ENCODE data around the gene KPNA6. TPM values are rescaled to one million over a fixed set of nuclear protein-coding genes. Genes with fewer than 3 reads are reported as not detected.

The KPNA6 gene
- total RNA-seq, 2 experiments from 2014 or later = 70.8 to 74.3 TPM

DNA sequence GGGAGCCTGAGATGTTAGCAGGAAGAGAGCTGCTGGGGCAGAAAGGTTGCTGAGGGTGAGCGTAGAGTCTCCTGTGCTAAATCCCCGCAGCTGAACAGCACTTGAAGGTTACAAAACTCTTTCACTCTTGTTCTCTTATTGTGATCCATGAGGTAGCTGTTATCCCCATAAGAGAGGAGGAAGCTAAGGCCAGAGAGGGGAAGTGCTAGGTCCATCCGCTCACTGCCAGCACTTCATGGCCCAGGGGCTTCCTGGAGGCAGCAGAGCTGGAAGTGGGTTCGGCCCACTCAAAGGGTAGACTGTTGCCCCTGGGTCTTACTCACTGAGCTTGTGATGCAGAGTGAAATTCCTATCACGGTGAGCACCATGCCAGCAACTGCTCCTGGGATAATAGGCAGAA is 108.7 kb downstream of the KPNA6 start:
- no peak overlapping the region for H3K27ac Mint-ChIP-seq
- H3K36me3 Mint-ChIP-seq (ENCODE audit: low read depth) = no peaks in the 10 kb centered on the region
- intact Hi-C loops (cut with micrococcal nuclease) = no loop called here
- H3K27me3 Mint-ChIP-seq = no peaks in the 10 kb centered on the region
- POLR2A ChIA-PET = interaction anchor here (0.8 to 1.9 kb wide), 9 partner anchors 9 to 161 kb away, joined by 3 to 9 read pairs (median 4); partner anchors contain the start of genes IQCC and LCK
- CTCF ChIA-PET = interaction anchor here (0.8 to 4.3 kb wide), 35 partner anchors 8 to 231 kb away, joined by 3 to 44 read pairs (median 8); partner anchors contain the start of genes CCDC28B, HDAC1, IQCC and LCK
- no peaks in the 10 kb centered on the region for H3K9me3 Mint-ChIP-seq
- no peak for DNase-seq
- peaks cover 18% of the 10 kb centered on the region for H3K4me1 Mint-ChIP-seq (ENCODE audit: low read depth)
- H3K4me3 Mint-ChIP-seq = no peak overlapping the region
- no peak for TF ChIP-seq CTCF (IDR thresholded peaks at IDR 0.05)
- ATAC-seq = no peak

DNA sequence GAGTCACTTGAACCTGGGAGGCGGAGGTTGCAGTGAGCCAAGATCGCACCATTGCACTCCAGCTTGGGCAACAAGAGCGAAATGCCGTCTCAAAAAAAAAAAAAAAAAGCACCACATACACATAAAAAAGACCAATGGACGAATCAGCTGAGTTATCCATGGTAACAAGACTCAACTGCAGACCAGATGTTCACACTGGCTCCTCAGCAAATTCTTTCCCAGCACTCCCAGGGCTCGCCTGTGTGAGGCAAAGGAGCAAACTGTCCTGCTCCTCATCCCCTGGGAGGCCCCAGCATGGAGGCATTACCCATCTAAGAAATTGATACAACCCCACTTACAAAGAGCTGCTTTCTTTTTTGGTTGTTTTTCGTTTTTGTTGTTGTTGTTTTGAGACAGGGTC is 111.2 kb downstream of the KPNA6 start:
- Mint-ChIP-seq H3K27me3 (no peaks in the 10 kb centered on the region), H3K9me3 (no peaks in the 10 kb centered on the region), H3K36me3 (ENCODE audit: low read depth) (peaks cover 14% of the 10 kb centered on the region), H3K4me1 (ENCODE audit: low read depth) (peaks cover 22% of the 10 kb centered on the region), H3K27ac (no peak overlapping the region), H3K4me3 (no peak overlapping the region)
- intact Hi-C loops (cut with micrococcal nuclease) = no loop called here
- POLR2A ChIA-PET = interaction anchor here (2.8 kb wide), 1 partner anchor 13 kb away, joined by 9 read pairs; the partner anchor contains the start of gene IQCC
- CTCF ChIA-PET = no interaction called here
- DNase-seq (no peak), ATAC-seq (no peak)
- no peak for TF ChIP-seq CTCF (IDR thresholded peaks at IDR 0.05)

- H3K36me3 Mint-ChIP-seq (ENCODE audit: low read depth) = peaks cover 24% of the 10 kb centered on the region
- ChIA-PET CTCF (interaction anchor here (1.2 to 2.3 kb wide), 2 partner anchors 15 to 28 kb away, joined by 4 to 12 read pairs; no protein-coding TSS in a partner anchor), POLR2A (interaction anchor here (1.0 to 1.2 kb wide), 4 partner anchors 15 to 72 kb away, joined by 3 read pairs; partner anchors contain the start of gene IQCC)
- TF ChIP-seq CTCF (IDR thresholded peaks at IDR 0.05) = no peak
- H3K9me3 Mint-ChIP-seq = no peaks in the 10 kb centered on the region
- H3K4me3 Mint-ChIP-seq = peak overlapping the region; percentile 96
- DNase-seq = no peak
- intact Hi-C loops (cut with micrococcal nuclease) = no loop called here
- no peak for ATAC-seq
- H3K27ac Mint-ChIP-seq = peak overlapping the region; percentile 98
- H3K4me1 Mint-ChIP-seq (ENCODE audit: low read depth) = peaks cover 29% of the 10 kb centered on the region
- H3K27me3 Mint-ChIP-seq = no peaks in the 10 kb centered on the region
Observed at GRCh38 chr1:32220746-32221580, 113.1 kb downstream of the KPNA6 start.

GRCh38 chr1:32221581-32221979 is 113.7 kb downstream of the KPNA6 start:
- intact Hi-C loops (cut with micrococcal nuclease) = no loop called here
- no peaks in the 10 kb centered on the region for H3K9me3 Mint-ChIP-seq
- DNase-seq = no peak
- ATAC-seq = no peak
- H3K36me3 Mint-ChIP-seq (ENCODE audit: low read depth) = peaks cover 27% of the 10 kb centered on the region
- no peaks in the 10 kb centered on the region for H3K27me3 Mint-ChIP-seq
- peak overlapping the region; percentile 96 for H3K4me3 Mint-ChIP-seq
- H3K27ac Mint-ChIP-seq = peak overlapping the region; percentile 98
- POLR2A ChIA-PET = interaction anchor here (0.7 to 1.2 kb wide), 4 partner anchors 19 to 215 kb away, joined by 3 read pairs; no protein-coding TSS in a partner anchor
- H3K4me1 Mint-ChIP-seq (ENCODE audit: low read depth) = peaks cover 33% of the 10 kb centered on the region
- TF ChIP-seq CTCF (IDR thresholded peaks at IDR 0.05) = no peak
- CTCF ChIA-PET = interaction anchor here (1.2 to 2.3 kb wide), 2 partner anchors 14 to 27 kb away, joined by 4 to 12 read pairs; no protein-coding TSS in a partner anchor
